ENCODE measurements around the gene GPR62. TPM values are rescaled to one million over a fixed set of nuclear protein-coding genes. Genes with fewer than 3 reads are reported as not detected.

GPR62 gene
- total RNA-seq, 2 donors from 2014 or later = not detected

DNA sequence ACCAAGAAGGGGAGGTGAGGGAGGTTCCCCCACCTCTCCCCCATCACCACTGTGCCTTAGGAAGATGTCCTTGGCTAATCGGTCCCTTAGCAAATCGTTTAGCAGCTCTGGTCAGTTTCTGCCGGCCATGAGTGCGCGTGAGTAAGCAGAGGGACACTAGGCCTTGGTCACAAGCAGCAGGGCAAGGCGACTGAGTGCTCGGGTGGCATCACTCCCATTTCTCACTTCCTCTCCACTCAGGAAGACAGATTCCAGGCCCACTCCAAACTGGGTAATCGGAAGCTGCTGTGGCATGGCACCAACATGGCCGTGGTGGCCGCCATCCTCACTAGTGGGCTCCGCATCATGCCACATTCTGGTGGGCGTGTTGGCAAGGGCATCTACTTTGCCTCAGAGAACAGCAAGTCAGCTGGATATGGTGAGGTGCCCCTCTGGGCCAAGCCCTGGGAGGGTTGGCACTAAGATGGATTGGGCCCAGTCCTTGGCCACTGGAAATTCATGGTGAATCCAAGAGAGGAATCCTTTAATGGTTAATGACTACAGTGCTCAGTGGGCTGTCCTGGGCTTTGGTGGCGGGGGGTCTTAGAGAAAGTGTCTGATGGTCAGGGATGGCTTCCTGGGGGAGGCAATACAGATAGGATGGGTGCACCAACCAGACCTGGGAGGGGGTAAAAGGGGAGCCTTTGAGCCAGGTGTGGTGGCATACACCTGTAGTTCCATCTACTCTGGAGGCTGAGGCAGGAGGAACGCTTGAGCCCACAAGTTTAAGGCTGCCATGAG, 9.1 kb upstream of the GPR62 start:
- no peaks in the 10 kb centered on the region for H3K36me3 ChIP-seq (replicated peaks in 1 of 2; ENCODE audit: insufficient read depth in 1 of 2, low read depth in 2 of 2)
- intact Hi-C loops (cut with DNase I) = loop anchor here (10.0 kb wide), 1 partner anchor 49 kb away; the partner anchor contains the start of gene RPL29

GRCh38 chr3:51946796-51947195, 8.4 kb upstream of the GPR62 start:
- Histone ChIP-seq H3K27me3 (no peaks in the 10 kb centered on the region), H3K36me3 (replicated peaks in 1 of 2; ENCODE audit: insufficient read depth in 1 of 2, low read depth in 2 of 2) (no peaks in the 10 kb centered on the region), H3K4me1 (peaks cover 13% of the 10 kb centered on the region), H3K4me3 (no peak overlapping the region), H3K9me3 (no peaks in the 10 kb centered on the region), H3K27ac (no peak overlapping the region)
- ATAC-seq (no peak), DNase-seq (no peak)
- 65 to 66% methylated on average over 3 to 4 of the region's 4 CpGs for WGBS, 2 donors
- intact Hi-C loops (cut with DNase I) = loop anchor here (10.0 kb wide), 1 partner anchor 48 kb away; the partner anchor contains the start of gene RPL29
- TF ChIP-seq, protein P1, sequence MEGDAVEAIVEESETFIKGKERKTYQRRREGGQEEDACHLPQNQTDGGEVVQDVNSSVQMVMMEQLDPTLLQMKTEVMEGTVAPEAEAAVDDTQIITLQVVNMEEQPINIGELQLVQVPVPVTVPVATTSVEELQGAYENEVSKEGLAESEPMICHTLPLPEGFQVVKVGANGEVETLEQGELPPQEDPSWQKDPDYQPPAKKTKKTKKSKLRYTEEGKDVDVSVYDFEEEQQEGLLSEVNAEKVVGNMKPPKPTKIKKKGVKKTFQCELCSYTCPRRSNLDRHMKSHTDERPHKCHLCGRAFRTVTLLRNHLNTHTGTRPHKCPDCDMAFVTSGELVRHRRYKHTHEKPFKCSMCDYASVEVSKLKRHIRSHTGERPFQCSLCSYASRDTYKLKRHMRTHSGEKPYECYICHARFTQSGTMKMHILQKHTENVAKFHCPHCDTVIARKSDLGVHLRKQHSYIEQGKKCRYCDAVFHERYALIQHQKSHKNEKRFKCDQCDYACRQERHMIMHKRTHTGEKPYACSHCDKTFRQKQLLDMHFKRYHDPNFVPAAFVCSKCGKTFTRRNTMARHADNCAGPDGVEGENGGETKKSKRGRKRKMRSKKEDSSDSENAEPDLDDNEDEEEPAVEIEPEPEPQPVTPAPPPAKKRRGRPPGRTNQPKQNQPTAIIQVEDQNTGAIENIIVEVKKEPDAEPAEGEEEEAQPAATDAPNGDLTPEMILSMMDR (IDR thresholded peaks at IDR 0.05) = no peak
- no peak for TF ChIP-seq POLR2A (IDR thresholded peaks at IDR 0.05)

More for the DNA sequence above, 9.1 kb upstream of the GPR62 start:
- 82 to 87% methylated on average over 9 to 14 of the region's 14 CpGs for WGBS, 2 donors
- Histone ChIP-seq H3K4me1 (peaks cover 17% of the 10 kb centered on the region), H3K4me3 (no peak overlapping the region), H3K27me3 (no peaks in the 10 kb centered on the region), H3K9me3 (no peaks in the 10 kb centered on the region), H3K27ac (no peak overlapping the region)
- ATAC-seq (no peak), DNase-seq (peak in 1 of 4 donors; percentile 9)
- TF ChIP-seq POLR2A (IDR thresholded peaks at IDR 0.05) = no peak
- TF ChIP-seq, protein P1 (IDR thresholded peaks at IDR 0.05) = no peak

DNA sequence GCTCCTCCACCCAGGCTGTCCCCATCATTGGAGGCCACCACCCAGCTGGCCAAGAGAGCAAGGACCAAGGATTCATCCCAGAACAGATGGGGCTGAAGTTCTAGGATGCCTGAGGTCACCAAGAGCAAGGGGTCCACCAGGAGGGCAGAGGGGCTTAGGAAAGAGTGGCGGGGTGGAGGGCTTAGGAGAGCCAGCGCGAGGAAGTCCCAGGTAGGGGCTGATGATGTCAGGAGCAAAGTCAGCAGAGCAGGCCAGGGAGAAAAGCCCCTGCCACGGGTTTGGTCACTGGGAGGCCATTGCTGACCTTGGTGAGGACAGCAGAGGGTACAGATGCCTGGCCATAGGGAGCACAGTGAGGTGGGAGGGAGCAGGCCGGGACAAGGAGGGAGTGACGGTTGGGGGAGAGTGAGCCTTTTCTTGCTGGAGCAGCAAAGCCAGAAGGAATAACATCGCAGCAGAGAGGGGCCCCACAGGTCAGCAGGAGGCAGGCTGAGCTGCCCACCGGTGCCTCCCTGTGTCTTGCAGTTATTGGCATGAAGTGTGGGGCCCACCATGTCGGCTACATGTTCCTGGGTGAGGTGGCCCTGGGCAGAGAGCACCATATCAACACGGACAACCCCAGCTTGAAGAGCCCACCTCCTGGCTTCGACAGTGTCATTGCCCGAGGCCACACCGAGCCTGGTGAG, 7.8 kb upstream of the GPR62 start:
- Histone ChIP-seq H3K4me3 (no peak overlapping the region), H3K27me3 (no peaks in the 10 kb centered on the region), H3K27ac (no peak overlapping the region), H3K4me1 (peaks cover 10% of the 10 kb centered on the region), H3K36me3 (replicated peaks in 1 of 2; ENCODE audit: insufficient read depth in 1 of 2, low read depth in 2 of 2) (no peaks in the 10 kb centered on the region), H3K9me3 (no peaks in the 10 kb centered on the region)
- ATAC-seq (no peak), DNase-seq (peak in 1 of 4 donors; percentile 6)
- TF ChIP-seq POLR2A (IDR thresholded peaks at IDR 0.05) = no peak
- intact Hi-C loops (cut with DNase I) = loop anchor here (10.0 kb wide), 1 partner anchor 47 kb away; the partner anchor contains the start of gene RPL29
- 62 to 74% methylated on average over 9 to 13 of the region's 13 CpGs for WGBS, 2 donors

DNA sequence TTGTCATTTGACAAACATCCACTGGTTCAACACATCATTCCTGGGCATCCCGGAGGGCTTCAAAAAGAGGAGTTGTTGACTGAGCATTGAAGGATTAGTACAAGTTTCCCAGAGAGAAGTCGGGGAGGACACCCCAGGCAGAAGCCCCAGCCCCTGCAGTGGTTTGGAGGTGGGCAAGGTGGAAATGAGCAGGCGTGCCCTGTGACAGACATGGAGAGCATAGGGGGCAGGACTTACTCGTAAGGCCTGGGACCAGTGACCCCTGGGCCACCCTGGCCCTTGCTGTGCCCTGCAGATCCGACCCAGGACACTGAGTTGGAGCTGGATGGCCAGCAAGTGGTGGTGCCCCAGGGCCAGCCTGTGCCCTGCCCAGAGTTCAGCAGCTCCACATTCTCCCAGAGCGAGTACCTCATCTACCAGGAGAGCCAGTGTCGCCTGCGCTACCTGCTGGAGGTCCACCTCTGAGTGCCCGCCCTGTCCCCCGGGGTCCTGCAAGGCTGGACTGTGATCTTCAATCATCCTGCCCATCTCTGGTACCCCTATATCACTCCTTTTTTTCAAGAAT, 7.1 kb upstream of the GPR62 start:
- intact Hi-C loops (cut with DNase I) = loop anchor here (10.0 kb wide), 1 partner anchor 47 kb away; the partner anchor contains the start of gene RPL29
- WGBS, 2 donors = 81% methylated on average over 10 of the region's 10 CpGs

More for the DNA sequence above, 7.1 kb upstream of the GPR62 start:
- no peaks in the 10 kb centered on the region for H3K36me3 ChIP-seq (replicated peaks in 1 of 2; ENCODE audit: insufficient read depth in 1 of 2, low read depth in 2 of 2)
- no peak for TF ChIP-seq POLR2A (IDR thresholded peaks at IDR 0.05)
- TF ChIP-seq, protein P1 (IDR thresholded peaks at IDR 0.05) = no peak
- H3K4me3 ChIP-seq = no peak overlapping the region
- DNase-seq (no peak), ATAC-seq (no peak)
- H3K27me3 ChIP-seq = no peaks in the 10 kb centered on the region
- peaks cover 3% of the 10 kb centered on the region for H3K4me1 ChIP-seq
- H3K9me3 ChIP-seq = no peaks in the 10 kb centered on the region
- no peak overlapping the region for H3K27ac ChIP-seq
